HG03108 (cell line): ENCODE results near the gene DAZAP1.

Experiments
- ATAC-seq: cut with Tn5 transposase; IDR thresholded peaks from one replicate; pipeline ENCODE4 v1.9.1; 2021; ENCODE audit warnings: moderate library complexity; ENCODE audit not compliant: unreplicated experiment

Gene DAZAP1

GRCh38 chr19:1377176-1377964 is 30.0 kb upstream of the DAZAP1 start:
- no peak for ATAC-seq

GRCh38 chr19:1377965-1378785 is 29.2 kb upstream of the DAZAP1 start:
- ATAC-seq = no peak

- no peak for ATAC-seq
Measured at GRCh38 chr19:1379126-1379905, 28.1 kb upstream of the DAZAP1 start.

GRCh38 chr19:1379961-1380489 is 27.4 kb upstream of the DAZAP1 start:
- ATAC-seq = no peak

- no peak for ATAC-seq
Measured at GRCh38 chr19:1382250-1382649, 25.1 kb upstream of the DAZAP1 start.

- ATAC-seq = no peak
Measured at GRCh38 chr19:1383017-1383311, 24.4 kb upstream of the DAZAP1 start.

- ATAC-seq = peak; percentile 58
Measured at GRCh38 chr19:1383312-1384084, 23.9 kb upstream of the DAZAP1 start, which contains the start of gene NDUFS7. Gene NDUFS7 (plus strand): TSS chr19:1383907. CDS start chr19:1383927, 20 bp downstream.

- ATAC-seq = peak; percentile 1
Measured at GRCh38 chr19:1384085-1384462, 23.3 kb upstream of the DAZAP1 start.

GRCh38 chr19:1384478-1385110 is 22.8 kb upstream of the DAZAP1 start:
- no peak for ATAC-seq

- no peak for ATAC-seq
Measured at GRCh38 chr19:1385816-1386215, 21.6 kb upstream of the DAZAP1 start.

GRCh38 chr19:1386945-1387683 is 20.3 kb upstream of the DAZAP1 start:
- ATAC-seq = no peak

- ATAC-seq = no peak
Measured at GRCh38 chr19:1387684-1388636, 19.4 kb upstream of the DAZAP1 start.

- no peak for ATAC-seq
Measured at GRCh38 chr19:1388637-1389026, 18.8 kb upstream of the DAZAP1 start.

GRCh38 chr19:1389033-1389940 is 18.1 kb upstream of the DAZAP1 start:
- ATAC-seq = no peak

- no peak for ATAC-seq
Measured at GRCh38 chr19:1390890-1391423, 16.4 kb upstream of the DAZAP1 start.

- ATAC-seq = no peak
Measured at GRCh38 chr19:1392407-1392806, 15.0 kb upstream of the DAZAP1 start.

- no peak for ATAC-seq
Measured at GRCh38 chr19:1392939-1393530, 14.4 kb upstream of the DAZAP1 start.
